GM18519 (cell line): Measurements from ENCODE around the gene NEXN.
"Not testable (repeated sequence)": the region's sequence is repeated elsewhere in the genome, so short reads cannot be mapped to it uniquely, and the experiment has no call there.

ENCODE experiments used
- ATAC-seq: cut with Tn5 transposase; IDR thresholded peaks from one replicate; pipeline ENCODE4 v1.9.1; 2021; ENCODE audit warnings: mild to moderate bottlenecking, moderate library complexity; ENCODE audit not compliant: unreplicated experiment, low FRiP score

Gene NEXN

DNA sequence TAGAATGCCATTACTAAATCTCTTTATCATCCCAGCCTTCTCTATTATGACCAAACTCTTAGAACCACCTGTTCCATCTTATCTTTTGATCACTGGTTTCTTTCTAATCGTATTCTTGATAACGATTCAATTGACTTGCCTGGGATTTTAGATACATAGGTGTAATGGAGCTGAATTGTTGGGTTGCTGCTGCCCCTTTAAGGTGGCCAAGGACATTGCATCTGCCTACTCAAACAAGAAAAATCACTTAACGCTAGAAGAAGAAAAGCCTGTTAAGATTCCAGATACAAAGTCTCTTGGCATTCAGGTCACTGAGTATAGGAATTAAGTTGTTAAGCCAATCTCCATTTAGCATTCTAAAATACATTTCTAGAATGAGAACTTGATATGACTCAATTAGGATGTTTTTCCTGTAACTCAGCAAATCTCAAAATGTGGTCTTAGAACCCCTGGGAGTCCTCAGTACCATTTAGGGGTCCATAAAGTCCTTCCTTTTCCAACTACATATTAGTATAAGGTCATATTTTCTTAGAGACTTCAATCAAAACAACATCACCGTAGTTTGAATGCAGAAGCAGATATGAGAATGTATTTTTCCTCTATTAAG is 12.4 kb downstream of the NEXN start:
- ATAC-seq = peak; percentile 78

DNA sequence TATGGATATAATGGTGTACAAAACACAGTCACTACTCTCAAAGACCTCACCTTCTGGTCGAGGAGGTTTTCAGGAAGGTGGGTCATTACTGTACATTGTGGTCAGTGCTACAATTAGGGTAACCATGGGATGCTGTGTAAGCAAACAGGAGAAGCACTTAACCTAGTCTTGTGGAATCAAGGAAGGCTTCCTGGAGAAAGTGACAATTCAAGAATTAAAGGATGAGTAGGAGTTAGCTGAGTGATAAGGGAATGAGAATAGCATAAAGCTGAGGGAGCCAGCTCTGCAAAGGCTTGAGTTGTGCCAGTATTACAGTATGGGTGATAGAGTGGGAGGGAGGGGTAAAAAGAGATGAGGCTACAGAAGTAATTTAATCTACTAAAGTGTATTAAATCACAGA is 17.2 kb downstream of the NEXN start:
- no peak for ATAC-seq

DNA sequence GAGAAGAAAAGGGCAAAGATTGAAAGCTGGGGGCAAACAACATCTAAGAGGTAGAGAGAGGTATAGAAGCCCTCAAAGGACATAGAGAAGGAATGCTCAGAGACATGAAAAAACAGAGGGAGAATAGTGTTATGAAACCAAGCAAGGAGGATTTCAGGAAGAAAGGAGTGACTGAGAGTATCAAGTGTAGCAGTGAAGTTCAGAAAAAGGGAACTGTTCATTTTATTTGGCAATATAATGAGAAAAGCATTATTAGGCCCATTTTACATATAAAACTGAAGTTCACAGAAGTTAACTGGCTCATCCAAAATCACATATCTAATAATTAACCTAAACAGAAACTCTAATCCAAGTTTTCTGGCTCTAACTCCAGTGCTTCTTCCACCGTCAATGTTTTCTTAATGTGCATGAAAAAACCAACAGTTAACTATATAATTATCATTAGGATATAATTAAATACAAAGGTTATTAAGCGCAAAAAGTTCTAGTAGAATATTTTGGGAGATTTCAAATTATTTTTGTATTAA is 17.7 kb downstream of the NEXN start:
- no peak for ATAC-seq

DNA sequence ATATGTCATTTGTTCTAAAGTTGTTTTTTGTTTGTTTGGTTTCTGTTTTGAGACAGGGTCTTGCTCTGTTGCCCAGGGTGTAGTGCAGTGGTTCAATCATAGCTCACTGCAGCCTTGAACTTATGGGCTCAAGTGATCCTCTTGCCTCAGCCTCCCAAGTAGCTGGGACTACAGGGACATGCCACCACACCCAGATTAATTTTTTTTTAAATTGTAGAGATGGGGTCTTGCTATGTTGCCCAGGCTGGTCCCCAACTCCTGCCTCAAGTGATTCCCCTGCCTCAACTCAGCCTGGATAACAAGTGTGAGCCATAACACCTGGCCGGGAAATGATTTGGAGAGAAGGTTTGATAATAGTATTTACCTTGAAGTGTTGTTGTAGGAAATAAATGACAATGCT is 18.2 kb downstream of the NEXN start:
- no peak for ATAC-seq

DNA sequence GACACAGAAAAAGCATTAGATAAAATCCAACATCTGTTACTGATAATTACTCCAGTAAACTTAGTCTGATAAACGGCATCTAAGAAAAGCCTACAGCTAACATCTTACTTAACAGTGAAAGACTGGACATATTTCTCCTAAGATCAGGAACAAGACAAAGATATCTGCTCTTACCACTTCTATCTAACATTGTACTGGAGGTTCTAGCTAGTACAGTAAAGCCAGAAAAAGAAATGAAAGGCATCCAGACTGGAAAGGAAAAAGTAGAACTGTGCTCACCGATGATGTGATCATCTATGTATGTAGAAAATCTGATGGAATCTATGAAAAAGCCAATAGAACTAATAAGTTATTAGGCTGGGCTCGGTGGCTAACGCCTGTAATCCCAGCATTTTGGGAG is 21.7 kb downstream of the NEXN start:
- no peak for ATAC-seq

DNA sequence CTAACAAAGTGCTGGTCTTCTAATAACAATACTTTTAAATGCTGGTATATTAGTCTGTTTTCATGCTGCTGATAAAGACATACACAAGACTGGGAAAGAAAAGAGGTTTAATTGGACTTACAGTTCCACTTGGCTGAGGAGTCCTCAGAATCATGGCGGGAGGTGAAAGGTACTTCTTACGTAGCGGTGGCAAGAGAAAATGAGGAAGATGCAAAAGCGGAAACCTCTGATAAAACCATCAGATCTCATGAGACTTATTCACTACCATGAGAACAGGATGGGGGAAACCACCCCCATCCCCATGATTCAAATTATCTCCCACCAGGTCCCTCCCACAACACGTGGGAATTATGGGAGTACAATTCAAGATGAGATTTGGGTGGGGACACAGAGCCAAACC is 30.5 kb downstream of the NEXN start:
- ATAC-seq = not testable (repeated sequence)

DNA sequence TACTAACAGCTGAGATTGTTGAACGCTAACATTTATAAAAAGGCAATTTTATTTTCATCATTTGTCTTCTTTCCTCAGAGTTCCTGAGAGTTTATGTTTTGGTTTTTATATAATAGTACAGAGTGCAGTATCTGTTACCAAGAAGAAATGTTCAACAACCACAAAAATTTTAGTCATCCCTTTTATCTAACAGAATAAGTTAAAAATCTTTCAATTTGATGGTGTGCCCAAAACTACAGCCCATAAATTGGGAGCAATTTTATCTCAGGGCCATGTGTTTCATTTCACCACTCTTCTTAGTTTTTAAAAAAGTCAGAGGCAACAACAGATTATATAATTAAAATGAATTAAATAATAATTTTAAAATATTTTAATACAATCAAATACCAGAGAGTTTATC is 37.1 kb downstream of the NEXN start:
- ATAC-seq = no peak

DNA sequence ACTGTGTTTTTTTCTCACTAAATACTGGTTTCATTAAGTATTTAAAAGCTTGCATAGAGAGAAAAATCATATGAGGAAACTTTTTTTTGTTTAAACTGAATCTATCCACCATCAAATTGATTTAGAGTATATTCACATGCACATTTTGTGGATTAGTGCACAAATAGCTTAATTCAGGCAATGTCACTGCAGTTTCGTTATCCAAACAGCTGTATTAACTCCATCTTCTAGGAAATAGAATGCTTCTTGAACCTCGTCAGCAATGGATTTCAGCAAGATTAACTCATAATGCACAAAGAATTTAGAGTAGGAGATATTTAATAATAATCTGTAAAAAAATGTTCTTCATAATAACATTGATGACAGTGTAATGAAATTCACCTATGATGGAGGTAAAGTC is 37.5 kb downstream of the NEXN start:
- ATAC-seq = no peak

DNA sequence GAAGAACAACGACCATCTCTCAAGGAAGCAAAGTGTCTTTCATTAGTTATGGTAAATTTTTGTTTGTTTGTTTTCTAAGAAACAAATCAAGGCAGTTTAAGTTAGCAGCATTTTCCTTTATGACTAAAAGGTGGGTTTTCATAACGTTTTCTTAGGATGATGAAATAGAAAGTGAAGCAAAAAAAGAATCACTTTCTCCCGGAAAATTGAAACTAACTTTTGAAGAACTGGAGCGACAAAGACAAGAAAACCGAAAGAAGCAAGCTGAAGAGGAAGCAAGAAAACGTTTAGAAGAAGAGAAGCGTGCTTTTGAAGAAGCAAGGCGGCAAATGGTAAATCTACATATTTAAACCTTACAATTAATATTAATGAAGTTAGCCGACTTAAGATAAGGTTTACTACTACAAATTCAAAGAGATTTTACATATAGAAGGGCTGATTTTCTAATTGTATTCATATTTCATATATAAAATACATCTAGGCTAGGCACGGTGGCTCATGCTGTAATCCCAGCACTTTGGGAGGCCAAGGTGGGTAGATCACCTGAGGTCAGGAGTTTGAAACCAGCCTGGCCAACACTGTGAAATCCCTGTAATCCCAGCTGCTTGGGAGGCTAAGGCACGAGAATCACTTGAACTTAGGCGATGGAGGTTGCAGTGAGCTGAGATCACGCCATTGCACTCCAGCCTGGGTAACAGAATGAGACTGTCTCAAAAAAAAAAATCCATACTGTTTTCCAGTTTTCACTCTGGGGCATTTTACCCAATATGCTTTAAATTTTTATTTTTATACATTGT is 38.3 kb downstream of the NEXN start:
- ATAC-seq = peak; percentile 59

DNA sequence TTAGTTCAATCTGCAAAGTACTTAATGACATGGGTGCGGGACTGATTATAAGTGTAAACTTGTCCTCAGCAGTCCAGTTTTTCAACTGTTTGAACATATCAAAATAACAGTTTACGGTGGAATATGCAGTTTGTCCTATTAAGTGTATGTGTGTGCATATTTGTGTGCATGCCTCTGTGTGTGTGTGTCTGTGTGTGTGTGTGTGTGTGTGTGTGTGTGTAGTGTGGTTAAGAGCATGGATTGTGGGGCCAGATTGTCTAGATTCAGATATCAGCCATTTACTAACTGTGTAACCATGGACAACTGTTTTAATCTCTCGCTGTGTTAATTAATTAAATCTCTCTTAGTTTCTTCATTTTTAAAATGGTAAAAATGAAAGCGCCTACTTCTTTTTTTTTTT is 39.0 kb downstream of the NEXN start:
- ATAC-seq = no peak

DNA sequence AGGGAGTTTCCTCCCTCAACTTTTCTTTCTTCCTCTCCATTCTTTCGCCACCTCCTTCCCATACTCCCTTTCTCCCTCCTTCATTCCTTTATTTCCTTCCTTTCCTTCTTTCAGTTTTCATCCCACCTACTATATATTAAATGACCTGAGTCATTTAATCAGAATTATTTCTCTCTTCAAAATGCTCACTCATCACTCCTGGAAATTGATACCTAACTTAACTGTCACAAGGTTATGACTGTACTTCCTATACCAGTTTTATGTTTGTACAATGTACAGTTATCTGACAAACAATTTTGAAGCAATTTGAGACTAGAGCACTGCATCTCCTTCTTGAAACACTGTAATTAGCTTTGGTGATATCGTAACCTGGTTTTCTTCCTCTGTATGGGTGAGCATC is 41.4 kb downstream of the NEXN start:
- ATAC-seq = no peak

DNA sequence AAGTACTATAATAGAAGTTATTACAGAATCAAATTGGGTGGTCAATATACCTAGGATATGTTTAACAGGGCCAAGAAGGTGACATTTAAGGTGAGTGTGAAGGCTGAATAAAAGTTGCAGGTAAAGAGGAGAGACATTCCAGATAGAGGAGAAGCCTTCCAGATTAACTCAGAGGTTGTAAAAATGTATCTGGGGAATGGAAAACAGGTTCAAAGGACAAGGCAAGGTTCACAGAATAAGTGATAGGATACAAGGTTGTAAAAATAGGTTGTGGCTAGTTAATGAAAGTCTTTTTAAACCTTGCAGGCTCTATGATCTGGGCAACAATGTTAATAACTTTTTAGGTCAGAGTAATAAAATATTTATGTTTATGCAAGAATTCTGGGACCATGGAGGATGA is 50.2 kb downstream of the NEXN start:
- ATAC-seq = no peak

DNA sequence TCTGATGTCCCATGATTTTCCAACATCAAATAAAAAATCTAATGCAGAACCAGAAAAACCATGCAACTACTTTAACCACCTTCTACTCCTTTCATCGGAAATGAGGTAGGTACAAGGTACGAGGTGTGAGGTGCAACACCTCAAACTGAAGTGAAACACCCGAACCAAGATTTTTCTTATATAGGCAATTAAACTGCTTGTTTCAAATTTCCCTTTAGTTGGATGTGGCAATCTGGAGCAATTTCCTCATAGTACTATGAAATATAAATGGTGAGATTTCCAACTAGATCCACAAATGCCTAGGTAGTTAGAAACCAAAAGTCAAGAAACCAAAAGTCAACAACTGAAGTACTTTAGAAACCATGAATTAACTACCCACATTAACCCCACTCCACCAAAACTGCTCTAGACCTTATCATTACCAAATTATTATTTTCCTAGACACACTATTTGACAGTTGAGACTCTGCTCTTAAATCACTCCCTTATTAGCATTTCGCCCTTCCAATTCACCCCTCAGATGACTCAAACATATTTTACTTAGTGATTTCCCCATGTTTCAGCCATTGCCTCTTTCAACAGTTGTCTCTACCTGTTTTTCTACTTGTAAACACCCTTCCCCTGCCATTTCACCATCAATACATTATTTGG is 52.6 kb downstream of the NEXN start:
- no peak for ATAC-seq

DNA sequence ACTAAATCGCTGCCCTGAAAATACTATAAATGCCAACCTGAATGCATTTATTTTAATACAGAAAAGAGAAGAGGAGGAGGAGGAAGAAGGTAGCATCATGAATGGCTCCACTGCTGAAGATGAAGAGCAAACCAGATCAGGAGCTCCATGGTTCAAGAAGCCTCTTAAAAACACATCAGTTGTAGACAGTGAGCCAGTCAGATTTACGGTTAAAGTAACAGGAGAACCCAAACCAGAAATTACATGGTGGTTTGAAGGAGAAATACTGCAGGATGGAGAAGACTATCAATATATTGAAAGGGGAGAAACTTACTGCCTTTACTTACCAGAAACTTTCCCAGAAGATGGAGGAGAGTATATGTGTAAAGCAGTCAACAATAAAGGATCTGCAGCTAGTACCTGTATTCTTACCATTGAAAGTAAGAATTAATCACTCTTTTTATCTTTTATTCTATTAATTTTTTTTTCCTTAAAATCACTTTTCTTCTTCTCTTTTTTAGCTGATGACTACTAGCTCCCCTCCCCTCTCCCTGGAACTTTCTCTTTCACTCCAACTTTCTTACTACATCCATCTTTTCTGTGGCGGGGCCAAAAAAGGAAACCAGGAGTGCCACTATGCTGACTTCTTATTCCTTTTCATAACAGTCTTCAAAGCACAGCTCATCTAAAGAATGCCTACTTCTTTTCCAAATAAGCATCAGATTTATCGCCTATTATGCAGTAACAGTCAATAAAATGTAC is 54.1 kb downstream of the NEXN start:
- ATAC-seq = no peak

DNA sequence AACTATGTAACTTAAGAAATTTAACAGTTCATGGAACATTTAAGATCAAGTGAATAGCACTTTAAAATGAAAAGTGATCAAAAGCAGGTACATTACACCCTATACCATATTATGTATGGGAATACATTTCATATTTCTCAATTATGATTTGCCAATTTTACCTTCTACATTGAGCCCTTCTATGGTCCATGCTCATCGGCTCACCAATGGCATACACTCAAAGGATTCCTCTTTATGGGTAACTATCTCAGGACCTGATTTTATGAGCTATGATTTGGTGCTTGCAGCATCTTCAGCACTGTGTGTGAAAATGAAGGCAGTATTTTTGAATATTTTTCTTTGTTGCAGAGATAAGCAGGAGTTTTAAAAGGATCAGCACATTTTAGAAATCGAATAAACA is 56.9 kb downstream of the NEXN start:
- no peak for ATAC-seq

DNA sequence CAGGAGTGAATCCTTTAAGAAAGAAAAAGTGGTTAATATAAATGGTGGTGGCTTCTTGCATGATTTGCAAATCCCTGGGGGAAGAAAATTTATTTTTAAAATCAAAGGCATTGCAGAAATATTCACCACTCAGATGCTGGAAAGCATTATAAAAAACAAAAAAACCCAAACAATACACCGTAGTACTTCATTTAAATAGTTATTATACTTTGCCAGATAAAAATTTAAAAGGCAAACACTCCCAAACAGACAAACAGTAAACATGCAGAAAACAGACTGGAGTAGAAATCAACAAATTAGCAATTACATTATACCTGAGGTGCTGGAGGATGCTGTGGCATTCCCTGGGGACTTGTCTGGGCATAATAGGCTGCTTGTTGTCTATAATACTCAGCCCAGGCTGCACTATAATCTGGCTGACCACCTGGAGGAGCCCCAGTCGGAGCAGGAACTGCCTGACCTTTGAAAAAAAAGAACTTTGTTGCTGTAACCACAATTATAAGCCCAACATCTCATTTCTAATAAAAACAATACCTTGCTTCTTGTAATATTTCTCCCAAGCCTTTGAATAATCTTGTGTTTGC is 60.5 kb downstream of the NEXN start:
- ATAC-seq = no peak

DNA sequence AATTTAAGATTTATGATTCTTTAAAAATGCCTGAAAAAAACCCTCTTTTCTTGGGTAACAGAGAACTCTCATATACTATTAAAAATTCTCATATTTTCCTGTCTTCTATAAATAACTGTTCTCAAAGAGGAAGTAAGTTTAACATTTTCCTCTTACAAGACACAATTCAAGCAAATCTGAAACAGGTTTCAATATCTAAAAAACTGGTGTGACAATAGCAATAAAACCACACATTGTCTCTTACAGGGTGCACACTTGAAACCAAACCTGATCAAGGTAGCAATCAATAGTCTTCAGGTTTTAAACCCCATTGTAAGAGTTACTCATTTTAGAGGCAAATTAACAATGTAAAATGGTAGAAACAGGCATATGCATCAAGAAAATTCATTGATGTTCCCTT is 62.4 kb downstream of the NEXN start:
- peak; percentile 57 for ATAC-seq

DNA sequence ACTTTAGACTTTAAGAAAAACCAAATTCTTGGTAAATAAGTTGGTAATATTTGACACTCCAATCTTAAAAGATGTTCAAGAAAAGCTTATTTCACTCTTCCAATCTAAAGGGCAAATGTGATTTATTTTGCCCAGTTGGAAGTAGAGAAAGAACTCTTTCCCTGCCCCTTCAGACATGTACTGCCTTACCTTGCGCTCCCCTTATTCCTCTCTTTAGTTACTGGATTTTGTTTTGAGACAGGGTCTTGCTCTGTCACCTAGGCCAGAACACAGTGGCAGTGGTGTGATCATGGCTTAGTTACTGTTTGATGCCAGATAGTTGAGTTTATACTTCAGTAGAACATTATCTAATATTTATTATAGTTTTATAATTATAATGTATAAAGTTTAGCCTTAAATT is 62.9 kb downstream of the NEXN start:
- no peak for ATAC-seq

DNA sequence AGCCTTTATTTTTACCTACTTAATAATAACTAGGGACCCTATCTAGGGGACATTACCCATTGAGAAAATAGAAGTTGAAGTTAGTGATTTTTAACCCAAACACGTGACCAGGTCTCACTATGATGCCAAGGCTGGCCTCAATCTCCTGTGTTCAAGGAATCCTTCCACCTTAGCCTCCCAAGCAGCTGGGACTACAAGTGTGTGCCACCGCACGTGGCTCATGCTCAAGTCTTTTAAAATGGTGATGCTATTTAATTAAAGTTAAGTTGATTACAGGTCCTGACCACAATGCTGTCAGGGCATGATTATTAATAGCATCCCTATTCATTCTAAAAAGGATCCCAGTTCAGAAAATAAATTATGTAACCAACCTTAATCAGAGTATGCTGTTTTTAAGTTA is 65.5 kb downstream of the NEXN start:
- ATAC-seq = no peak

DNA sequence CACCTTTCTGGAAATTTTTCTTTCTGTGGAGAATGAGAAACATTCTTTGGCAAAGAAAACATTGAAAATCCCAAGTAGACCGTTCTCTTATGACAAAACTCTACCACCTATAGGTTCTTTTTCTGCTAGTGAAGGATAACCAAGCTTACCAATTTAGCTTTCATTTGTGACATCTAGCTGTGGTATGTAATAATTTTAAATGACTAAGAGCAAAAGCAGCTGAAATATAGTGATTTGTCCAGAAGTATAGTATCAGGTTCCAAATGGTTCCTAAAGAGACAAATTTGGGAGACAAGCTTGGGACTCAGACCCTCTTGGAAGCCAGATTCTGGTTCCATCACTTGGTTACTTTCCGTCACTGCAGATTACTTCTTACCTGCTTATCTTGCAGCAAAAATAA is 66.1 kb downstream of the NEXN start:
- no peak for ATAC-seq

DNA sequence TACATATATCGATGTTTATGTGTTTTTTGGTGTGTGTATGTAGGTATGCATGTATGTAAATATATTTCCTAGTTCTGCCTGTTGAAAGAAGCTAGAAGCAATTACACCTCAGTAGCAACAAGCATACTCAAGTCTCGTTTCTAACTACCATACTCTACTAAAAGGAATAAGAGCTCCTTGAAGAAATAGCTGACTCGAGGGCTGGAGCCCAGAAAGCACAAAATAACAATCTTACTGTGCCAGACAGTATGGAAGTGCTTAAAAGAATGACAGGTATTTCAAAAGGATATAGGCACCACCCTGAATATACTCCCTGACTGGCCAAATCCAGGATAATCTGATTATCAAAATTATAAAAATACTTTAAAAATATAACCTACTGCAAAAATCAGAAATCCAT is 67.3 kb downstream of the NEXN start:
- no peak for ATAC-seq
